Endothelial cell of umbilical vein (primary cell): ENCODE measurements around the gene PRR9. TPM values are rescaled to one million over a fixed set of nuclear protein-coding genes. Genes with fewer than 3 reads are reported as not detected.

ENCODE experiments used
- BruUV-seq: library from RNA; stranded (reverse); fragments of 400-500 nt; replicated peaks from 2 replicates; lab custom pipeline; 2021; lab: Mats Ljungman, UMichigan
- CTCF ChIA-PET: fragments of 300-600, 350-600 bp; sonication (Branson Sonifier 250); formaldehyde crosslinking; loops from one replicate; lab custom pipeline; 2021; ENCODE audit warnings: antibody characterized with exemption, inconsistent platforms; lab: Charles Lee
- POLR2A ChIA-PET: fragments of 300-600, 350-600 bp; sonication (Branson Sonifier 250); formaldehyde crosslinking; loops from one replicate; lab custom pipeline; 2021; ENCODE audit warnings: antibody characterized with exemption, inconsistent platforms; lab: Charles Lee
- DNase-seq: peaks from one replicate; pipeline ENCODE4 v3.0.0-alpha.2; 2011; ENCODE audit warnings: low read depth, low spot score
- FAIRE-seq: peaks from 2 replicates; lab custom pipeline; 2011; peaks lifted over from hg19 to GRCh38; lab: Jason Lieb, UNC
- H2AFZ ChIP-seq: 2 replicates; pipeline ENCODE4 v1.6.0; 2012; ENCODE audit warnings: low read depth, low read length, control low read depth, inconsistent platforms
- H3K27ac ChIP-seq: 2 replicates; pipeline ENCODE4 v1.5.1; 2011; ENCODE audit warnings: low read depth, mild to moderate bottlenecking, control low read depth, low read length, moderate library complexity; ENCODE audit not compliant: insufficient read depth
- H3K27me3 ChIP-seq, 2 experiments: 2 replicates each; pipeline versions ENCODE4 v1.6.0 to v1.6.1; 2011; ENCODE audit warnings: low read length in 2 of 2, mixed read lengths in 1 of 2; ENCODE audit not compliant: control insufficient read depth in 2 of 2, insufficient read depth in 2 of 2
- H3K36me3 ChIP-seq, 2 experiments: 2 replicates in 1 of 2; 3 replicates in 1 of 2; pipeline ENCODE4 v1.5.1; 2011; ENCODE audit warnings: low read length in 2 of 2, mild to moderate bottlenecking in 1 of 2, moderate library complexity in 1 of 2; ENCODE audit not compliant: control insufficient read depth in 2 of 2, insufficient read depth in 2 of 2; ENCODE audit errors: extremely low read depth in 1 of 2
- H3K4me1 ChIP-seq: 3 replicates; pipeline ENCODE4 v1.5.1; 2011; ENCODE audit warnings: mild to moderate bottlenecking, low read length; ENCODE audit not compliant: control insufficient read depth, insufficient read depth; ENCODE audit errors: extremely low read depth
- H3K4me2 ChIP-seq: 2 replicates; pipeline ENCODE4 v1.6.1; 2011; ENCODE audit warnings: low read length, control low read depth, mixed read lengths; ENCODE audit not compliant: insufficient read depth
- H3K4me3 ChIP-seq, 3 experiments: fragments of 200-600 bp in 1 of 3; sonication (generic), shearing (Covaris generic) in 1 of 3; replicated peaks in 1 of 3; 2 replicates each; pipeline ENCODE4 v1.5.1; 2011 to 2016; ENCODE audit warnings: control low read depth in 3 of 3, low read length in 3 of 3, mild to moderate bottlenecking in 2 of 3, inconsistent platforms in 1 of 3, low read depth in 1 of 3, moderate library complexity in 1 of 3; ENCODE audit not compliant: insufficient read depth in 1 of 3
- H3K79me2 ChIP-seq: 2 replicates; pipeline ENCODE4 v1.6.0; 2012; ENCODE audit warnings: low read length, inconsistent platforms; ENCODE audit not compliant: control insufficient read depth, insufficient read depth
- H3K9ac ChIP-seq: replicated peaks from 2 replicates; pipeline ENCODE3; 2011; ENCODE audit warnings: low read length, control low read depth; ENCODE audit not compliant: insufficient read depth; ENCODE audit errors: extremely low read depth
- H3K9me1 ChIP-seq: replicated peaks from 3 replicates; pipeline ENCODE4 v1.6.0; 2011; ENCODE audit warnings: mild to moderate bottlenecking, low read length; ENCODE audit not compliant: control insufficient read depth, insufficient read depth; ENCODE audit errors: extremely low read depth
- H3K9me3 ChIP-seq: replicated peaks from 2 replicates; pipeline ENCODE4 v1.5.1; 2012; ENCODE audit warnings: low read length, inconsistent platforms; ENCODE audit not compliant: control insufficient read depth, insufficient read depth
- H4K20me1 ChIP-seq: replicated peaks from 2 replicates; pipeline ENCODE3; 2011; ENCODE audit warnings: mild to moderate bottlenecking, low read length; ENCODE audit not compliant: control insufficient read depth, insufficient read depth; ENCODE audit errors: extremely low read depth
- CTCF ChIP-seq, 2 donors: IDR thresholded peaks; 1 replicate in 1 of 2; 2 replicates in 1 of 2; pipeline ENCODE4 v1.5.1; 2011; ENCODE audit warnings: low read length in 2 of 2, mild to moderate bottlenecking in 2 of 2, moderate library complexity in 2 of 2, control low read depth in 1 of 2, inconsistent platforms in 1 of 2, low read depth in 1 of 2; ENCODE audit not compliant: insufficient read depth in 1 of 2; ENCODE audit errors: extremely low read depth in 1 of 2
- EZH2 ChIP-seq: IDR thresholded peaks from 2 replicates; pipeline ENCODE4 v1.6.1; 2012; ENCODE audit warnings: borderline replicate concordance, low read depth, mild to moderate bottlenecking, moderate library complexity, low read length, inconsistent platforms; ENCODE audit not compliant: severe bottlenecking
- FOS ChIP-seq: IDR thresholded peaks from 2 replicates; pipeline ENCODE4 v1.6.1; 2011; ENCODE audit warnings: mild to moderate bottlenecking, low read length, moderate library complexity, borderline replicate concordance; ENCODE audit not compliant: insufficient read depth
- GATA2 ChIP-seq: IDR thresholded peaks from 2 replicates; pipeline ENCODE4 v1.7.0; 2011; ENCODE audit warnings: low read depth, mild to moderate bottlenecking, moderate library complexity, mixed read lengths, low read length; ENCODE audit not compliant: insufficient read length, insufficient read depth
- JUN ChIP-seq: IDR thresholded peaks from 2 replicates; pipeline ENCODE4 v1.6.1; 2011; ENCODE audit warnings: borderline replicate concordance, low read depth; ENCODE audit not compliant: insufficient read length, insufficient read depth
- MAX ChIP-seq: IDR thresholded peaks from 2 replicates; pipeline ENCODE4 v1.6.1; 2011; ENCODE audit not compliant: insufficient read depth, insufficient read length
- MYC ChIP-seq: IDR thresholded peaks from one replicate; pipeline ENCODE4 v1.6.1; 2011; ENCODE audit warnings: mild to moderate bottlenecking, low read depth, low read length
- POLR2A ChIP-seq: IDR thresholded peaks from 2 replicates; pipeline ENCODE4 v1.6.1; 2012; ENCODE audit warnings: low read depth, mild to moderate bottlenecking, control low read depth, low read length
- POLR2AphosphoS5 ChIP-seq: IDR thresholded peaks from 2 replicates; pipeline ENCODE4 v1.6.1; 2012; ENCODE audit warnings: low read depth, mild to moderate bottlenecking, control low read depth, low read length, moderate library complexity; ENCODE audit not compliant: insufficient read depth
- dilution Hi-C: fragments of 300-500 bp; cut with MboI; formaldehyde crosslinking; loops from one replicate; pipeline ENCODE4 v1.15.0; 2019; ENCODE audit warnings: low sequenced_read_pairs; ENCODE audit not compliant: extremely low pct_ligation_motif_present
- intact Hi-C: fragments of 100-400 bp; cut with micrococcal nuclease; formaldehyde crosslinking; loops from one replicate; pipeline ENCODE4 v1.10.0; 2022
- polyA plus RNA-seq, 4 experiments: library from polyadenylated mRNA; depleted of rRNA in 3 of 4; stranded (reverse) in 3 of 4; unstranded in 1 of 4; fragments of >200 nt; gene quantifications; 2 replicates each; pipeline versions ENCODE4 v1.2.1 to v1.2.3, GENCODE V29; 2011 to 2012; ENCODE audit warnings: missing spikeins in 1 of 4
- total RNA-seq: library from RNA; stranded (reverse); gene quantifications from 2 replicates; pipeline ENCODE4 v1.2.3, GENCODE V29; 2021

Gene PRR9
- total and polyA plus RNA-seq, 2 donors (not counting 3 experiments of a cell fraction or from before 2014, with no cell fraction given): not detected

- no TSS peak for BruUV-seq
- Histone ChIP-seq H3K27ac (no peak overlapping the region), H3K27me3 (no peaks in the 10 kb centered on the region), H2AFZ (no peak overlapping the region), H3K9me3 (no peaks in the 10 kb centered on the region), H3K4me3 (no peak overlapping the region), H3K79me2 (no peaks in the 10 kb centered on the region), H3K9me1 (no peaks in the 10 kb centered on the region), H3K4me2 (no peak overlapping the region), H3K36me3 (no peaks in the 10 kb centered on the region), H3K9ac (no peak overlapping the region), H3K4me1 (no peaks in the 10 kb centered on the region), H4K20me1 (no peaks in the 10 kb centered on the region)
- TF ChIP-seq POLR2AphosphoS5: no peak
- DNase-seq: no peak
- dilution Hi-C loops (no loop called here), intact Hi-C loops (no loop called here)
- ChIA-PET CTCF (interaction anchor here (1.0 to 5.4 kb wide), 2 partner anchors 10 to 13 kb away, joined by 4 to 26 read pairs; no protein-coding TSS in a partner anchor), POLR2A (no interaction called here)
- FAIRE-seq: no peak
Measured at GRCh38 chr1:153238527-153238926, 21.1 kb downstream of the PRR9 start.

GRCh38 chr1:153242160-153242559 is 24.8 kb downstream of the PRR9 start:
- H3K27ac ChIP-seq: no peak overlapping the region
- H3K9me3 ChIP-seq: no peaks in the 10 kb centered on the region
- no peak overlapping the region for H3K4me2 ChIP-seq
- no peaks in the 10 kb centered on the region for H3K9me1 ChIP-seq
- H3K9ac ChIP-seq: no peak overlapping the region
- H3K79me2 ChIP-seq: no peaks in the 10 kb centered on the region
- no peak overlapping the region for H3K4me3 ChIP-seq
- H4K20me1 ChIP-seq: no peaks in the 10 kb centered on the region
- no peak for FAIRE-seq
- BruUV-seq: no TSS peak
- H3K36me3 ChIP-seq: no peaks in the 10 kb centered on the region
- ChIA-PET POLR2A (no interaction called here), CTCF (interaction anchor here (5.4 kb wide), 1 partner anchor 14 kb away, joined by 26 read pairs; no protein-coding TSS in a partner anchor)
- DNase-seq: no peak
- no peaks in the 10 kb centered on the region for H3K27me3 ChIP-seq
- TF ChIP-seq EZH2: no peak
- no peak for TF ChIP-seq MYC
- no peak for TF ChIP-seq JUN
- no peak for TF ChIP-seq POLR2A
- no peak for TF ChIP-seq MAX
- TF ChIP-seq POLR2AphosphoS5: no peak
- TF ChIP-seq GATA2: no peak
- no peak for TF ChIP-seq FOS
- no peak for TF ChIP-seq CTCF (IDR thresholded peaks at IDR 0.05; ENCODE audit: extremely low read depth in 1 of 2, insufficient read depth in 1 of 2, low read depth in 1 of 2, low read length in 2 of 2)
- no peak overlapping the region for H2AFZ ChIP-seq
- H3K4me1 ChIP-seq: no peaks in the 10 kb centered on the region
- intact Hi-C loops (no loop called here), dilution Hi-C loops (no loop called here)
